Jurkat, Clone E6-1 (cell line): ENCODE measurements around the gene EXOC6B.
"Not testable (repeated sequence)": the region's sequence is repeated elsewhere in the genome, so short reads cannot be mapped to it uniquely, and the experiment has no call there.

Experiments
- DNase-seq: peaks from one replicate; pipeline ENCODE4 v3.0.0-alpha.2; 2011; ENCODE audit warnings: low read depth, low spot score
- H3K4me3 ChIP-seq: 2 replicates; pipeline ENCODE4 v1.5.1; 2011; ENCODE audit warnings: mild to moderate bottlenecking, low read length, control low read depth, moderate library complexity

The EXOC6B gene

GRCh38 chr2:72538486-72538885 is 287.3 kb downstream of the EXOC6B start:
- no peak overlapping the region for H3K4me3 ChIP-seq
- DNase-seq: no peak

DNA sequence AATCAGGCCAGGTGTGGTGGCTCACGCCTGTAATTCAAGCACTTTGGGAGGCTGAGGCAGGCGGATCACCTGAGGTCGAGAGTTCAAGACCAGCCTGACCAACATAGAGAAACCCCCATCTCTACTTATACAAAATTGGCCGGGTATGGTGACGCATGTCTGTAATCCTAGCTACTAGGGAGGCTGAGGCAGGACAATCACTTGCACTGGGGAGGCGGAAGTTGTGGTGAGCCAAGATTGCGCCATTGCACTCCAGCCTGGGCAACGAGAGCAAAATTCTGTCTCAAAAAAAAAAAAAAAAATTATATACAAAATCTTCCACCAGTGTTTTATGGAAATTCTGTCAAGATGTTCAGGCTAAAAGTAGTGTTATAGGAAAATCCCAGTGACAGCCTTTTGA is 290.2 kb downstream of the EXOC6B start:
- H3K4me3 ChIP-seq, DNase-seq: not testable (repeated sequence)

GRCh38 chr2:72533765-72534164 is 292.1 kb downstream of the EXOC6B start:
- H3K4me3 ChIP-seq: no peak overlapping the region

DNA sequence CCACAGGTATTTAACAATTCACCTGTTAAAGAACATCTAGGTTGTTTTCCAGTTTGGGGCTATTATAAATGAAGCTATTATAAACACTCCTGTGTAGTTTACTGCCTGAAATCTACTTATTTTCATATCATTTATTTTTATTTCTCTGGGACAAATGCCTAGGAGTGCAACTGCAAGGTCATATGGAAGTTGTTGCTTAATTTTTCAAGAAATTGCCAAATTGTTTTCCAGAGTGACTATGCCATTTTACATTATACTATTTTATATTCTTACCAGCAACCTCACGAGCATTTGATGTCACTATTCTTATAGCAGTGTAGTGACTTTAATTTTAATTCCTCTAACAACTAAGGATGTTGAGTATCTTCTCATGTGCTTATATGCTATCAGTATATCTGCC is 298.4 kb downstream of the EXOC6B start:
- no peak overlapping the region for H3K4me3 ChIP-seq
- no peak for DNase-seq

More at GRCh38 chr2:72533765-72534164, 292.1 kb downstream of the EXOC6B start:
- no peak for DNase-seq

GRCh38 chr2:72526623-72527022 is 299.2 kb downstream of the EXOC6B start:
- DNase-seq: no peak
- no peak overlapping the region for H3K4me3 ChIP-seq

- DNase-seq: no peak
- H3K4me3 ChIP-seq: no peak overlapping the region
Observed at GRCh38 chr2:72524071-72524470, 301.8 kb downstream of the EXOC6B start.

DNA sequence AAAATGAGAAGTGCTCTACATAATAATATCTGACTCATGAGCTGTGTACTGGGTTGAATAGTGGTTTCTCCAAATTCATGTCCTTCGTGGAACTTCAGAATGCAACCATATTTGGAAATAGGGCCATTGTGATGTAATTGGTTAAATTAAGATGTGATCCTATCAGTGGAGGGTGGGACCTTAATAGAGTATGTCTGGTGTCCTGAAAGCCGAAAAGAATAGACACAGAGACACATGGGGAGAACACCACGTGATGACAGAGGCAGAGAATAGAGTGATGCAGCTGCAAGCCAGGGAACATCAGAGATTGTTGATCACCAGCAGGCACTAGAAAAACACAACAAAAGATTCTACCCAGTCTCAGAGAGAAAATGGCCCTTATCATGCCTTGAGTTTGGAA is 310.1 kb downstream of the EXOC6B start:
- no peak overlapping the region for H3K4me3 ChIP-seq
- DNase-seq: no peak

DNA sequence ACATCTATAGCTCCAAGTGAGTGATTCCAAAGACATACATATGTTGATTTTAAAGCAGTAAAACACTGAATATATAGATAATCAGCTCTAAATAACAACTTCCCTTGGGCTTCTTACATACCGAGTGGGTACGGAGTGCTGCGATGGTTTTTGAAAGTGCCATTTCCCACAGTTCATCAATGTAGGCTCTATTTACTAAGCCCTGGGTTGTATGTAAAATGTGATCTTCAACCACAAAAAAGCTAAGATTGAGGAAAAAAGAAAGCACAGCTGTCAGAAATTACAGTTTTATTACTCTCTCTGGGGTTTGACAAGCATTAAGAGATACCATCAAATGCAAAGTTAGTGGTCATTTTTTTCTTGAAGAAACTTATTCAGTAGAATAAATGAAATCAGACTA is 312.8 kb downstream of the EXOC6B start:
- no peak overlapping the region for H3K4me3 ChIP-seq
- DNase-seq: no peak

GRCh38 chr2:72512376-72512775 is 313.5 kb downstream of the EXOC6B start:
- H3K4me3 ChIP-seq: no peak overlapping the region
- DNase-seq: no peak

DNA sequence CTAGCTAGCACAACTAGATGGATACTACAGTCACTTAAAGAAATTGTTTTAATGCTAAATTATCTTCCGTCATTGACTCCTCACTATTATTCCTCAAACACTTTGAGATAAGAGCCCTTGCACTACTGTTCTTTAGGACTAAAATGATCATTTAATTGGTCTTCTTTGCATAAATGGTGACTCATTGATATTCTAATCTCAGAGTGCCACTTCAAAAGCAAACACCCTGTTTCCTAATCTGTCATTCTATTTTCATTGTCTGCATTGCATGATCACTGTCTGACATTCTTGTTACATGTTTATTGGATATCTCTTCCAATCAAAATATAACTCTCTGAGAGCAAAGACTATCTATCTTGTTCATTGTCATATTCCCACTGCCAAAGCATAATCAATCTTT is 313.9 kb downstream of the EXOC6B start:
- no peak overlapping the region for H3K4me3 ChIP-seq
- no peak for DNase-seq

DNA sequence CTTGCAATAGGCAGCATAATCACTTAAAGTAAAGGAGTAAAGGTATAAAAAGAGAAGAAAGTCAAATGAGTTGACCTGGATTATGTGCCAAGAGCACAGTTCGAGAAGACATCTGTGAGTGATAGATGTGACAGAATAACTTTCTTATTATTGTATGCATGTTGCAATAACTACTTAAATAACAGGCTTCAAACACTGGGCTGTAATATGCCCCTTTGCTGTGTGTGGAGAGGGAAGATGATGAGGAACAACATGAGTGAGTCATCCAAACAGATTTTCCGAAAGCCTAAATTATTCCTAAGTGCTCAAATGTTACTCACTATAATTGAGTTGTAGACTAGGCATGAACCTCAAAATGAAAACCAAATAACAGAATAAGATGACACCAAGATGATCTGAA is 328.1 kb downstream of the EXOC6B start:
- DNase-seq: no peak
- H3K4me3 ChIP-seq: no peak overlapping the region

DNA sequence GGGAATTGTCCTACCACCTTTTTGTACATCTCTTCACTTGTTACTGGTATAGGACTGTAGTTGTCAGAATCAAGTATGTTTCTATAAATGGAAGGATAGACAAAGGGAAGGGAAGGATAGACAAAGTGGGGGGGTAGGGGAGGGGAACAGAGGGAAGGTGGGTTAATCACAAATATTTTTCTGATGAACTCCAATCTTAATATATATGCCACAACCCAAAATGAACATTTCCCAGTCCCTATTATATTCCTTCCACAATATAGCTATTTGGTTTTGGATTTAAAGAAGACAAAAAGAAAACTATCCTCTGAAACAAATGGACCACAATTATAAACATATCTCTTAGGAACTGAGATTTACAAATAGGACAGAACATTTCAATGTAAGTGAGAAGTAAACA is 329.4 kb downstream of the EXOC6B start:
- H3K4me3 ChIP-seq: no peak overlapping the region
- DNase-seq: no peak

DNA sequence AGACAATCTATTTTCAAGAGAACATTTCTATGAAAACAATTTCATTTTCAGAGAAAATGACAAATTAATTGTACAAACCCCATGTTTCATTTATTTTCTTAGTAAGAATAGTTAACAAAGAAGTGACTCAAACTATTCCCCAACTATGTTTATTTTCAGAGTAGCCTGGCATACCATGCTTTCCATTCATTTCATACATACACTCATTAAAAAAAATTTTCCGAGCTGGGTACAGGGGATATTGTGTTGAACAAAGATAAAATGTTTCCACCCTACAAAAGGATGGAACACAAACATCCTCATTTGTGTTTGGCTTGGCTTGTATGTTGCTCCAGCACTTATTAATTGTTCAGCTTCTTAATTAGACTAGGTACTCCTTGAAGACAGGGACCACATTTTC is 331.4 kb downstream of the EXOC6B start:
- no peak overlapping the region for H3K4me3 ChIP-seq
- DNase-seq: no peak

DNA sequence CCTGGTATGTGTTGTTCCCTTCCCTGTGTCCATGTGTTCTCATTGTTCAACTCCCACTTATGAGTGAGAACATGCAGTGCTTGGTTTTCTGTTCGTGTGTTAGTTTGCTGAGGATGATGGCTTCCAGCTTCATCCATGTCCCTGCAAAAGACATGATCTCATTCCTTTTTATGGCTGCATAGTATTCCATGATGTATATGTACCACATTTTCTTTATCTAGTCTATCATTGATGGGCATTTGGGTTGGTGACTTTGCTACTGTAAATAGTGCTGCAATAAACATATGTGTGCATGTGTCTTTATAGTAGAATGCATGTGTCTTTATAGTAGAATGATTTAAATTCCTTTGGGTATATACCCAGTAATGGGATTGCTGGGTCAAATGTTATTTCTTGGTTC is 341.2 kb downstream of the EXOC6B start:
- not testable (repeated sequence) for H3K4me3 ChIP-seq, DNase-seq

DNA sequence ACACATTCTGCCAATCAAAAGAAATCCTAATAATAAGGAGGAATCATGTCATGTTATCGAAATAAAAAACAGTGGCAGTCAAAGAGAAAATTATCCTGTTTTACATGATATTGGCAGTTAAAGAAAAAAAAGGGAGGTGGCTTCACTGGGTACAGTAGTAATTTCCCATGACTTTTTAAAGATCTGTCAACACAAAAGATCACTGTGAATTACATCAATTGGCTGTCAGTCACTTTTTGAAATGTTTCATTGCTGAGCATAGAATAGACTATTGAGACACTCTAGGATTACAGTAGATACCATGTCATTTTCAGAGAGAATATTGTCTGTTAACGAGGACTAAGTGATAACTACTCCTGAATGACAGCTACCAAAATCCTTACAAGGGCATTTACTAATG is 342.5 kb downstream of the EXOC6B start:
- no peak for DNase-seq

GRCh38 chr2:72475246-72475645 is 350.6 kb downstream of the EXOC6B start:
- H3K4me3 ChIP-seq: no peak overlapping the region
- no peak for DNase-seq

More for the DNA sequence above, 342.5 kb downstream of the EXOC6B start:
- no peak overlapping the region for H3K4me3 ChIP-seq

DNA sequence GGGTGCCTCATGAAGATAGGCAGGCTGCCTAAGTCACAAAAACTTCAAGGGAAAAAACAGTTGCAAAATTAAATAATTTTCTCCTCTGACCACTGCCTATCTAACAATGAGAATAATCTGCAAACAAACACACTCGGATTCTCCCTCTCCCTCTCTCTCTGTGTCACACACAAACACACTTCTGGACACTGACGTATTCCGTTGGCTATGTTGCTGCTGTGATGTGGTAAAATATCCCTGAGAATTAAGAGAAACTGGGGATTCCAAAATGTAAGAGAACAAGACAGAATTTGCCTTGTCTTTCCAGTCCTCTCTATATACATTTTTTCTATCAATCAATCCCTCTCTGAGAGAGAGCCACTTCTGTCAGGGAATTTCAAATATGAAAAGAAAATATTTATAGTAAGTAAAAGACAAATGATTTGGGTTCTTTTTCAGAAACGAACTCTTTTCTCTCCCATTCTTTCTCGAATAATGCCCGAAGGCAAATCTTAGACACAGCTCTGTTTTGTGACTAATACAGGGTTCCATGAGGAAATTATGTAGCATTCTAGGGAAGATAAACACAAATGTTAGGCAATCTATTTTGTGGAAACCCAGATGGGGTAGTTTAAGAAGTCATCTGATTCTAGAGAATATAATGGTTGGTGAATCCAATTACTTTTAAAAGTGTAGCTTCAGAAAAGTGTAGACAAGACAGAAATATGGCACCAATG is 367.9 kb downstream of the EXOC6B start:
- DNase-seq: no peak

DNA sequence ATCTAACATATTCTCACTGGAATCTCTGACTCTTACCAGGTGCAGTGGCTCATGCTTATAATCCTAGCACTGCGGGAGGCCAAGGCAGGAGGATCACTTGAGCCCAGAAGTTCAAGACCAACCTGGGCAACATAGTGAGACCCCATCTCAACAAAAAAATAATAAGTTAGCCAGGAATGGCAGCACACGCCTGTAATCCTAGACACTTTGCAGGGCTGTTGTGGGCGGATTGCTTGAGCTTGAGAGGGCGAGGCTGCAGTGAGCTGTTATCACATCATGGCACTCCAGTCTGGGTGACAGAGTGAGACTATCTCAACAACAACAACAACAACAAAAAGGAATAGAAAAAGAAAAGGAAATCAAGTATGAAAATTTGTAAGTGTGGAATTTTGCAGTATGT is 371.6 kb downstream of the EXOC6B start:
- DNase-seq: no peak
- no peak overlapping the region for H3K4me3 ChIP-seq

More for the DNA sequence above, 367.9 kb downstream of the EXOC6B start:
- no peak overlapping the region for H3K4me3 ChIP-seq

DNA sequence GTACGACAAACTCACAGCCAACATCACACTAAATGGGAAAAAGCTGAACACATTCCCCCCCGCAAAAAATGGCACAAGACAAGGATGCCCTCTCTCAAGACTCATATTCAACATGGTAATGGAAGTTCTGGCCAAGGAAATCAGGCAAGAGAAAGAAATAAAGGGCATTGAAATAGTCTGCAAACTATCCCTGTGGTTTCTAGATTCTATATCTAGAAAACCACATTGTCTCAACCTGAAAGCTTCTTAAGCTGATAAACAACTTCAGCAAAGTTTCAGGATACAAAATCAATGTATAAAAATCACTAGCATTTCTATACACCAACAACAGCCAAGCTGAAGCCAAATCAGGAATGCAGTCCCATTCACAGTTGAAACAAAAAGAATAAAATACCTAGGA is 383.6 kb downstream of the EXOC6B start:
- no peak for DNase-seq
- no peak overlapping the region for H3K4me3 ChIP-seq

GRCh38 chr2:72439892-72440291 is 385.9 kb downstream of the EXOC6B start:
- no peak for DNase-seq
- no peak overlapping the region for H3K4me3 ChIP-seq

DNA sequence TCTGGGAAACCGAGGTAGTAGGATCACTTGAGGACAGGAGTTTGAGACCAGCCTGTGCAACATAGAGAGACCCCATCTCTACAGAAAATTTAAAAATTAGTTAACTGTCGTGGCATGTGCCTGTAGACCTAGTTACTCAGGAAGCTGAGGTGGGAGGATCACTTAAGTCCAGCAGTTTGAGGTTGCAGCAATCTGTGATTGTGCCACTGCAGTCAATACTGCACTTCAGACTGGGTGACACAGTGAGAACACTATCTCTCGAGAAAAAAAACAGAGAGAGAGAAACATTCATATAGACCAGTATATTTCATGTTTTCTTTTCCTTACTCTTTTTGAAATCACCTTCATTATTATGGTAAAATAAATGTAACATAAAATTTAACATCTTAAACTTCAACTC is 387.5 kb downstream of the EXOC6B start:
- no peak overlapping the region for H3K4me3 ChIP-seq
- DNase-seq: no peak
